Kidney (tissue), 14 donors: Measurements from ENCODE around the gene BCAN. TPM values are rescaled to one million over a fixed set of nuclear protein-coding genes. Genes with fewer than 3 reads are reported as not detected.

Experiments
- DNase-seq, 5 donors: peaks; one replicate each; pipeline ENCODE4 v3.0.0-alpha.2; 2013 to 2020
- FAIRE-seq: peaks from 2 replicates; lab custom pipeline; 2012; peaks lifted over from hg19 to GRCh38; lab: Jason Lieb, UNC
- H3K27ac ChIP-seq, 2 donors: one replicate each; pipeline ENCODE4 v1.7.0; 2013; ENCODE audit warnings: low read depth in 2 of 2, low read length in 2 of 2, inconsistent platforms in 1 of 2
- H3K27me3 ChIP-seq: one replicate; pipeline ENCODE4 v1.7.1; 2013; ENCODE audit warnings: low read length, inconsistent platforms; ENCODE audit not compliant: control insufficient read depth, insufficient read depth
- H3K36me3 ChIP-seq, 3 donors: one replicate each; pipeline versions ENCODE4 v1.7.0 to v1.7.1; 2013; ENCODE audit warnings: low read length in 3 of 3, control low read depth in 1 of 3, inconsistent platforms in 1 of 3; ENCODE audit not compliant: insufficient read depth in 3 of 3, control insufficient read depth in 2 of 3
- H3K4me1 ChIP-seq, 3 donors: one replicate each; pipeline versions ENCODE4 v1.7.0 to v1.7.1; 2013; ENCODE audit warnings: low read length in 3 of 3, inconsistent platforms in 1 of 3, low read depth in 1 of 3; ENCODE audit not compliant: control insufficient read depth in 2 of 3, insufficient read depth in 2 of 3
- H3K4me3 ChIP-seq, 3 donors: one replicate each; pipeline versions ENCODE4 v1.7.0 to v1.8.1; 2013; ENCODE audit warnings: low read length in 3 of 3, control low read depth in 1 of 3, inconsistent platforms in 1 of 3
- H3K9ac ChIP-seq, 3 donors: one replicate each; pipeline versions ENCODE4 v1.7.0 to v1.7.1; 2013; ENCODE audit warnings: low read length in 3 of 3, control low read depth in 1 of 3, inconsistent platforms in 1 of 3
- H3K9me3 ChIP-seq, 3 donors: one replicate each; pipeline versions ENCODE4 v1.7.0 to v1.7.1; 2013; ENCODE audit warnings: low read length in 3 of 3, control low read depth in 1 of 3, inconsistent platforms in 1 of 3; ENCODE audit not compliant: control insufficient read depth in 2 of 3, insufficient read depth in 1 of 3
- CTCF ChIP-seq: IDR thresholded peaks from 3 replicates; pipeline ENCODE4 v1.5.1; 2012; ENCODE audit warnings: mild to moderate bottlenecking, moderate library complexity, borderline replicate concordance; ENCODE audit not compliant: insufficient read depth; ENCODE audit errors: extremely low read depth
- intact Hi-C: fragments of 100-400 bp; cut with DNase I; formaldehyde crosslinking; loops from one replicate; pipeline ENCODE4 v1.11.1; 2022
- polyA plus RNA-seq: library from polyadenylated mRNA; stranded (reverse); fragments of 350-450 nt; fragmentation: Illumina TruSeq; extraction: RNeasy Lipid Tissue Mini Kit (QIAGEN cat#74804); gene quantifications from one replicate; pipeline ENCODE4 v1.2.3, GENCODE V29; 2014; ENCODE audit warnings: low read depth, low replicate concordance; ENCODE audit not compliant: insufficient read depth
- total RNA-seq: library from RNA; stranded (reverse); fragmentation: NEBNext Ultra II Directional; extraction: Animal tissue kit (Norgen Biotek cat#: 25700); gene quantifications from one replicate; pipeline ENCODE4 v1.2.1, GENCODE V29; 2021
- donor health status: control.
- donor health status: control.
- donor health status: control.
- donor health status: control.
- donor health status: control.
- donor health status: DM: yes; HTN: yes; CAD: no.
- donor health status: Normal renal cell carcinoma (clear cell type).

Gene BCAN
- total and polyA plus RNA-seq, 2 donors from 2014 or later: 0.19 to 0.45 TPM

GRCh38 chr1:156652131-156652991 lies 10.4 kb downstream of the BCAN start:
- H3K36me3 ChIP-seq: no peaks in the 10 kb centered on the region
- no peak for TF ChIP-seq CTCF
- peaks cover 0 to 7% (median 4%) of the 10 kb centered on the region in 3 donors for H3K4me1 ChIP-seq
- H3K27ac ChIP-seq: no peak overlapping the region
- intact Hi-C loops: no loop called here
- H3K9ac ChIP-seq: no peak overlapping the region
- no peak overlapping the region for H3K4me3 ChIP-seq
- peaks cover 31% of the 10 kb centered on the region for H3K27me3 ChIP-seq
- DNase-seq: peak; percentile 44 to 92 (median 77)
- H3K9me3 ChIP-seq: no peaks in the 10 kb centered on the region
- FAIRE-seq: no peak

GRCh38 chr1:156652992-156653355 lies 11.1 kb downstream of the BCAN start:
- peak in 1 of 5 donors; percentile 57 for DNase-seq
- H3K4me3 ChIP-seq: no peak overlapping the region
- no peak for TF ChIP-seq CTCF
- FAIRE-seq: no peak
- H3K9me3 ChIP-seq: no peaks in the 10 kb centered on the region
- H3K9ac ChIP-seq: no peak overlapping the region
- H3K27ac ChIP-seq: no peak overlapping the region
- peaks cover 30% of the 10 kb centered on the region for H3K27me3 ChIP-seq
- intact Hi-C loops: no loop called here
- no peaks in the 10 kb centered on the region for H3K36me3 ChIP-seq
- H3K4me1 ChIP-seq: peaks cover 0 to 10% (median 4%) of the 10 kb centered on the region in 3 donors

GRCh38 chr1:156654700-156655099 lies 12.8 kb downstream of the BCAN start:
- intact Hi-C loops: no loop called here
- TF ChIP-seq CTCF: no peak
- peaks cover 25% of the 10 kb centered on the region for H3K27me3 ChIP-seq

More at GRCh38 chr1:156654700-156655099, 12.8 kb downstream of the BCAN start:
- DNase-seq (peak in 1 of 5 donors; percentile 30), FAIRE-seq (no peak)
- Histone ChIP-seq H3K9ac (no peak overlapping the region), H3K4me3 (no peak overlapping the region), H3K36me3 (no peaks in the 10 kb centered on the region), H3K27ac (no peak overlapping the region), H3K9me3 (no peaks in the 10 kb centered on the region), H3K4me1 (peaks cover 0 to 16% (median 9%) of the 10 kb centered on the region in 3 donors)
